Esophagus squamous epithelium (tissue), 4 donors: Measurements from ENCODE around the gene SCAF11.
A peak's percentile ranks its signal among the peaks of the same experiment; 100 is the strongest.

Experiments used
- CTCF ChIP-seq, 6 experiments: fragments of 450-650 bp in 4 of 6; fragments of 200-600 bp in 2 of 6; sonication (generic) in 2 of 6; IDR thresholded peaks; one replicate each; pipeline ENCODE4 v1.5.1; 2016 to 2019; ENCODE audit warnings: antibody characterized with exemption in 6 of 6, mild to moderate bottlenecking in 4 of 6, moderate library complexity in 4 of 6
- POLR2A ChIP-seq, 4 donors: fragments of 450-650 bp; IDR thresholded peaks; one replicate each; pipeline ENCODE4 v1.6.1; 2017; ENCODE audit warnings: antibody characterized with exemption in 4 of 4, mild to moderate bottlenecking in 4 of 4, moderate library complexity in 3 of 4

- peak in 2 of 4 donors; percentile 63 to 70 for TF ChIP-seq POLR2A (IDR thresholded peaks at IDR 0.05)
- peak in 1 of 6 experiments; percentile 6 for TF ChIP-seq CTCF (IDR thresholded peaks at IDR 0.05)
These were observed 1.2 kb upstream of the SCAF11 start for GRCh38 chr12:45991284-45992249.
